ENCODE data around the gene RBBP8NL. TPM values are rescaled to one million over a fixed set of nuclear protein-coding genes. Genes with fewer than 3 reads are reported as not detected.

Gene RBBP8NL
- total and polyA plus RNA-seq, 9 of the 15 experiments (the other 6 are each of a cell fraction or from before 2014, with no cell fraction given) = not detected

DNA sequence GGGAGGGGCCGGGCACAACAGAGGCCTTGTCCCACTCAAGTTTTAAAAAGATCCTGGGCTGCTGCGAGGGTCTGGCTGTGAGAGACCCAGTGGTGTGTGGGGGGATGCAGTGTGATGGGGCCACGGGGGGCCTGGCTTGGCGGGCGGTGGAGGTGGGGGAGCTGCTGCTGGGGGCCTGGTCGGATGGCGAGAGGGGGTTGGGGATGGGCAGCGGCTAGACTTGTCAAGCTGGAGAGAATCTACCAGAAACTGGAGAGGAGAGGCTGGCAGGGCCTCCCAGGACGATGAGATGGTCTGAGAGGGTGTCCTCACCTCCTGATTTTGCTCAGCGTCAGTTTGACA is 35.3 kb downstream of the RBBP8NL start (continued):
- TF ChIP-seq, protein P1, sequence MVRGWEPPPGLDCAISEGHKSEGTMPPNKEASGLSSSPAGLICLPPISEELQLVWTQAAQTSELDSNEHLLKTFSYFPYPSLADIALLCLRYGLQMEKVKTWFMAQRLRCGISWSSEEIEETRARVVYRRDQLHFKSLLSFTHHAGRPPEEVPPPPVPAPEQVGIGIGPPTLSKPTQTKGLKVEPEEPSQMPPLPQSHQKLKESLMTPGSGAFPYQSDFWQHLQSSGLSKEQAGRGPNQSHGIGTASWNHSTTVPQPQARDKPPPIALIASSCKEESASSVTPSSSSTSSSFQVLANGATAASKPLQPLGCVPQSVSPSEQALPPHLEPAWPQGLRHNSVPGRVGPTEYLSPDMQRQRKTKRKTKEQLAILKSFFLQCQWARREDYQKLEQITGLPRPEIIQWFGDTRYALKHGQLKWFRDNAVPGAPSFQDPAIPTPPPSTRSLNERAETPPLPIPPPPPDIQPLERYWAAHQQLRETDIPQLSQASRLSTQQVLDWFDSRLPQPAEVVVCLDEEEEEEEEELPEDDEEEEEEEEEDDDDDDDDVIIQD (CRISPR knock-in tag; IDR thresholded peaks at IDR 0.05) = no peak
- TF ChIP-seq KHSRP (IDR thresholded peaks at IDR 0.05) = no peak
- TF ChIP-seq MLX (CRISPR knock-in tag; conservative IDR thresholded peaks at IDR 0.05) = no peak
- no peak for TF ChIP-seq KDM5B (IDR thresholded peaks at IDR 0.05; ENCODE audit: insufficient replicate concordance, low read depth, low read length)
- TF ChIP-seq, protein P2, sequence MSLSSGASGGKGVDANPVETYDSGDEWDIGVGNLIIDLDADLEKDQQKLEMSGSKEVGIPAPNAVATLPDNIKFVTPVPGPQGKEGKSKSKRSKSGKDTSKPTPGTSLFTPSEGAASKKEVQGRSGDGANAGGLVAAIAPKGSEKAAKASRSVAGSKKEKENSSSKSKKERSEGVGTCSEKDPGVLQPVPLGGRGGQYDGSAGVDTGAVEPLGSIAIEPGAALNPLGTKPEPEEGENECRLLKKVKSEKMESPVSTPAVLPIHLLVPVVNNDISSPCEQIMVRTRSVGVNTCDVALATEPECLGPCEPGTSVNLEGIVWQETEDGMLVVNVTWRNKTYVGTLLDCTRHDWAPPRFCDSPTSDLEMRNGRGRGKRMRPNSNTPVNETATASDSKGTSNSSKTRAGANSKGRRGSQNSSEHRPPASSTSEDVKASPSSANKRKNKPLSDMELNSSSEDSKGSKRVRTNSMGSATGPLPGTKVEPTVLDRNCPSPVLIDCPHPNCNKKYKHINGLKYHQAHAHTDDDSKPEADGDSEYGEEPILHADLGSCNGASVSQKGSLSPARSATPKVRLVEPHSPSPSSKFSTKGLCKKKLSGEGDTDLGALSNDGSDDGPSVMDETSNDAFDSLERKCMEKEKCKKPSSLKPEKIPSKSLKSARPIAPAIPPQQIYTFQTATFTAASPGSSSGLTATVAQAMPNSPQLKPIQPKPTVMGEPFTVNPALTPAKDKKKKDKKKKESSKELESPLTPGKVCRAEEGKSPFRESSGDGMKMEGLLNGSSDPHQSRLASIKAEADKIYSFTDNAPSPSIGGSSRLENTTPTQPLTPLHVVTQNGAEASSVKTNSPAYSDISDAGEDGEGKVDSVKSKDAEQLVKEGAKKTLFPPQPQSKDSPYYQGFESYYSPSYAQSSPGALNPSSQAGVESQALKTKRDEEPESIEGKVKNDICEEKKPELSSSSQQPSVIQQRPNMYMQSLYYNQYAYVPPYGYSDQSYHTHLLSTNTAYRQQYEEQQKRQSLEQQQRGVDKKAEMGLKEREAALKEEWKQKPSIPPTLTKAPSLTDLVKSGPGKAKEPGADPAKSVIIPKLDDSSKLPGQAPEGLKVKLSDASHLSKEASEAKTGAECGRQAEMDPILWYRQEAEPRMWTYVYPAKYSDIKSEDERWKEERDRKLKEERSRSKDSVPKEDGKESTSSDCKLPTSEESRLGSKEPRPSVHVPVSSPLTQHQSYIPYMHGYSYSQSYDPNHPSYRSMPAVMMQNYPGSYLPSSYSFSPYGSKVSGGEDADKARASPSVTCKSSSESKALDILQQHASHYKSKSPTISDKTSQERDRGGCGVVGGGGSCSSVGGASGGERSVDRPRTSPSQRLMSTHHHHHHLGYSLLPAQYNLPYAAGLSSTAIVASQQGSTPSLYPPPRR (CRISPR knock-in tag; IDR thresholded peaks at IDR 0.05; ENCODE audit: borderline replicate concordance) = no peak

Measured in K562 (cell line).